Lower lobe of right lung (tissue), 2 donors: Measurements from ENCODE around the gene C1orf116. TPM values are rescaled to one million over a fixed set of nuclear protein-coding genes. Genes with fewer than 3 reads are reported as not detected.
A peak's percentile ranks its signal among the peaks of the same experiment; 100 is the strongest.

Experiments
- ATAC-seq, 2 donors: fragments of 200-7000 bp; cut with Tn5 transposase; one replicate each; pipeline ENCODE4 v1.9.1; 2020 to 2022; ENCODE audit warnings: mild to moderate bottlenecking in 2 of 2, moderate library complexity in 2 of 2
- DNase-seq: peaks from one replicate; pipeline ENCODE4 v3.0.0-alpha.2; 2020
- H3K27ac ChIP-seq: fragments of 200-600 bp; one replicate; pipeline ENCODE4 v1.8.0; 2022
- H3K27me3 ChIP-seq: fragments of 200-600 bp; one replicate; pipeline ENCODE4 v1.8.0; 2022; ENCODE audit warnings: low read depth
- H3K36me3 ChIP-seq: fragments of 200-600 bp; one replicate; pipeline ENCODE4 v1.8.0; 2022; ENCODE audit warnings: mild to moderate bottlenecking
- H3K4me1 ChIP-seq: fragments of 200-600 bp; one replicate; pipeline ENCODE4 v1.8.0; 2022
- H3K4me3 ChIP-seq: fragments of 200-600 bp; one replicate; pipeline ENCODE4 v1.8.0; 2022; ENCODE audit warnings: mild to moderate bottlenecking
- H3K9me3 ChIP-seq: fragments of 200-600 bp; one replicate; pipeline ENCODE4 v1.8.0; 2022
- intact Hi-C: fragments of 100-400 bp; cut with DNase I; formaldehyde crosslinking; loops from one replicate; pipeline ENCODE4 v1.11.0; 2022
- total RNA-seq: library from RNA; stranded (reverse); fragmentation: NEBNext Ultra II Directional; extraction: Animal tissue kit (Norgen Biotek cat#: 25700); gene quantifications from one replicate; pipeline ENCODE4 v1.2.1, GENCODE V29; 2021
- TF ChIP-seq, protein P1 (sequence below): fragments of 200-600 bp; IDR thresholded peaks from one replicate; pipeline ENCODE4 v1.8.0; 2022; ENCODE audit warnings: antibody characterized with exemption, mild to moderate bottlenecking
- donor health status: DM: no; HTN: yes; CAD: no; lungs with severe emphysema.

Gene C1orf116
- total RNA-seq, 1 donor from 2014 or later, result 123 TPM

DNA sequence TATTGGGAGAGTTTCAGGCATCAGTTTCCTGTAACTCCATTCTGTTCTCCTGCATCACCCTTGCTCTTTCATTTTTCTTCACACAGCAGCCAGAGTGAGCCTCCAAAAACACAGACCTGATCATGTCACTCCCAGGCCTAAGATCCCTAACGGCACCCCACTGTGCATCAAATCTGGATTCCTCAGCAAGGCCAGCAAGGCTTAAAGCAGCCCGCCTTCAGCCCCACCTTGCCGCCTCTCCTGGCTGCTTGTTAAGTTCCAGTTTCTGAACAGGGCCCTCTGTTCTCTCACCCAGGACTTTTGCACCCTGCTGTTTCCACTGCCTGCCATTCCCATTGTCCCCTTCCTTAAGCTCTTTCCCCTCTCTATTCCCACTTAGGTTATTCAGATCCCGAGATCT is 29.3 kb downstream of the C1orf116 start:
- ATAC-seq, result peak in 1 of 2 donors; percentile 0

DNA sequence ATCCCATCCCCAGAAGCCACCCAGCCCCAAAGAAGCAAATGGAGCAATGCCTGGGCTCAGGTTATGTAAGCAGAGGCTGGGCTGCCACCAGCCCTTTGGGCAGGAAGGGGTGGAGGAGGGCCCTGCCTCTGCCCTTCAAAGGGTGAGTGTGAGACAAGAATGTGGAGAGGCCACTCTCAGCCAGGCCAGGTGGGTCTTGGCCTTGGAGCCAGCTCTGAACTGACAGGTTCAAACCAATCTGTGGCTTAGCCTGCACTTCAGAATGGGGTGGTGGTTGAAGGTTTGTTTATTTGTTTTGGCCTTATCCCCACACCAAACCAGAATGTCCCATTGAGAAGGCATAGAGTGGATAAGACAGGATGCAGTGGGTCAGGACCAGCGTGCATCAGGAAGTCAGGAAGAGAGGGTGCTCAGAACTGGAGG is 29.8 kb downstream of the C1orf116 start:
- intact Hi-C loops, result no loop called here
- peaks cover 28% of the 10 kb centered on the region for H3K4me1 ChIP-seq

More for the DNA sequence above, 29.3 kb downstream of the C1orf116 start:
- DNase-seq, result no peak
- Histone ChIP-seq H3K27ac (peak overlapping the region; percentile 69), H3K27me3 (no peaks in the 10 kb centered on the region), H3K4me1 (peaks cover 33% of the 10 kb centered on the region), H3K4me3 (no peak overlapping the region), H3K36me3 (no peaks in the 10 kb centered on the region), H3K9me3 (no peaks in the 10 kb centered on the region)
- intact Hi-C loops, result no loop called here
- TF ChIP-seq, protein P1, sequence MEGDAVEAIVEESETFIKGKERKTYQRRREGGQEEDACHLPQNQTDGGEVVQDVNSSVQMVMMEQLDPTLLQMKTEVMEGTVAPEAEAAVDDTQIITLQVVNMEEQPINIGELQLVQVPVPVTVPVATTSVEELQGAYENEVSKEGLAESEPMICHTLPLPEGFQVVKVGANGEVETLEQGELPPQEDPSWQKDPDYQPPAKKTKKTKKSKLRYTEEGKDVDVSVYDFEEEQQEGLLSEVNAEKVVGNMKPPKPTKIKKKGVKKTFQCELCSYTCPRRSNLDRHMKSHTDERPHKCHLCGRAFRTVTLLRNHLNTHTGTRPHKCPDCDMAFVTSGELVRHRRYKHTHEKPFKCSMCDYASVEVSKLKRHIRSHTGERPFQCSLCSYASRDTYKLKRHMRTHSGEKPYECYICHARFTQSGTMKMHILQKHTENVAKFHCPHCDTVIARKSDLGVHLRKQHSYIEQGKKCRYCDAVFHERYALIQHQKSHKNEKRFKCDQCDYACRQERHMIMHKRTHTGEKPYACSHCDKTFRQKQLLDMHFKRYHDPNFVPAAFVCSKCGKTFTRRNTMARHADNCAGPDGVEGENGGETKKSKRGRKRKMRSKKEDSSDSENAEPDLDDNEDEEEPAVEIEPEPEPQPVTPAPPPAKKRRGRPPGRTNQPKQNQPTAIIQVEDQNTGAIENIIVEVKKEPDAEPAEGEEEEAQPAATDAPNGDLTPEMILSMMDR, result no peak

DNA sequence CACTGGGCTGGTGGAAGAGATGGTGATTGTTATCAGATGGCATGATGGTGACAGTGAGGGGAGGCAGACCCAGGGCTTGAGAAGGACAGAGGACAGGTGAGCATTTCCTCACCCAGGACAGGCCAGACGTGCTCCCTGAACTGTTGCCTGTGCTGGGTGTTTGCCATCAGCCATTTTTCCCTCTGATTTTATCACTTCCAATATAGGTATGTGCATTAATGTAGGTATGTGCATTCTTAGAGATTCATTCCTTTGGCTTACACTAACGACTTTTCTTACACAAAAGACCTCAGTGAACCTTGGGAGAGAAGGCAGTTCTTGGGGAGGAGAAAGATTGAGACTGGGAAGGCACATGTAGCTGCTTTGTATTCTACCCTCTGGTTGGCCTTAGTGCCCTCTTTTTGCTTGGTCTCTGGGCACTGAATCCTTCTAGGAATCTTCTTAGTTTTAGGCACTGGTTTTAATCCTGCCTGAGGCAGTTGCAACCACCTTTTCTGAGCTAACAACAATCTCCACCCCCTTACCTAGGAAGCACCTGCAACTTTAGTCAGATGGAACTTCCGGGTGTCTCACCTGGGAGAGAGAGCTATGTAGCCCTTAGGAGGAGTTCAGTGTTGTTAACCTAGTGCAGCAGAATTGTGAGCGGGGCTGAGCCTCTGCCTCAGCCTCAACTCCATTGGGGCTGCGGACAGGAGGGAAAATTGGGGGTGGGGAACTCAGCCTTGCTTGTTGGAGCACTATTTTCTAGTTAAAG is 30.9 kb downstream of the C1orf116 start:
- intact Hi-C loops, result no loop called here
- Histone ChIP-seq H3K36me3 (no peaks in the 10 kb centered on the region), H3K9me3 (no peaks in the 10 kb centered on the region), H3K27me3 (no peaks in the 10 kb centered on the region), H3K4me3 (no peak overlapping the region), H3K4me1 (peaks cover 25% of the 10 kb centered on the region), H3K27ac (peak overlapping the region; percentile 53)
- TF ChIP-seq, protein P1, result no peak
- ATAC-seq (no peak), DNase-seq (no peak)

More for the DNA sequence above, 29.8 kb downstream of the C1orf116 start:
- no peaks in the 10 kb centered on the region for H3K36me3 ChIP-seq
- TF ChIP-seq, protein P1, result no peak
- H3K27ac ChIP-seq, result peak overlapping the region; percentile 69
- DNase-seq (peak; percentile 91), ATAC-seq (peak; percentile 95 to 96)
- no peak overlapping the region for H3K4me3 ChIP-seq
- no peaks in the 10 kb centered on the region for H3K9me3 ChIP-seq
- no peaks in the 10 kb centered on the region for H3K27me3 ChIP-seq

DNA sequence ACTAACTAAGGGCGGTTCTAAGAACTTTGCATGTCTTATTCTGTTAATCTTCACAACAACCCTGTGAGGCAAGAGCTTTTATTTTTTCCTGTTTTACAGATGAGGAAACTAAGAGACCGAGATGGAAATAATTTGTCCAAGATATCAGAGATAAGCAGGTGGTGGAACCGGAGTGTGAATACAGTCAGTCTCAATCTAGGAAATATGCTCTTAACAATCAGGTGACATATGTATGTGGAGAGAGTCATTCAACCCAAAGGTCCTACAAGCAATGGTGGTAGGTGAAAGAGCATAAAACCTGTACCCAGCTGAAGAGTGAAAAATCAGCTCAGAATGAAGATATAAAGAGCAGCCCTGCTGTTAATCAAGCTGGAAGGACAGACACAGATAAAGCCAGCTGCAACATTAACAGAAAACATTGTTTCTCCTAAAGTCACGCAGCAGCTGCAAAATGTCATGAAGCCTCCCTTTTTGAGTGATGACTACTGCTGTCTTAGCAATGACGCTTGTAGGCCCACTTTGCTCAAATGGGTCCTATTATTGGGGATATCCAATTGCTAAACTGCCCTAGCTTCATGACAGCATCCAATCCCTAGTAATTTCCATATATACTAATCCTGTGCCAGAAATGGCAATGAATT is 31.8 kb downstream of the C1orf116 start:
- Histone ChIP-seq H3K4me3 (no peak overlapping the region), H3K4me1 (peaks cover 25% of the 10 kb centered on the region), H3K27me3 (no peaks in the 10 kb centered on the region), H3K36me3 (no peaks in the 10 kb centered on the region), H3K9me3 (no peaks in the 10 kb centered on the region), H3K27ac (no peak overlapping the region)
- ATAC-seq (no peak), DNase-seq (no peak)
- TF ChIP-seq, protein P1, result no peak
- intact Hi-C loops, result no loop called here

DNA sequence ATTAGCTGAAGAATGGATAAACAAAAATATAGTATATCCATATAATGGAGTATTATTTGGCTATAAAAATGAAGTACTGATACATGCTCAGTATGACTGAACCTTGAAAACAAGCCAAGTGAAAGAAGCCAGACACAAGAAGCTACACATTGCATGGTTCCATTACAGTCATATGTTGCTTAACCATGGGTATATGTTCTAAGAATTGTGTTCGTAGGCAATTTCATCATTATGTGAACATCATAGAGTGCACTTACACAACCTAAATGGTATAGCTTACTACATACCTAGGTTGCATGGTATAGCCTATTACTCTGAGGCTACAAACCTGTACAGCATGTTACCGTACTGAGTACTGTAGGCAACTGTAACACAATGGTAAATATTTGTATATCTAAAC is 33.7 kb downstream of the C1orf116 start:
- Histone ChIP-seq H3K4me1 (peaks cover 9% of the 10 kb centered on the region), H3K4me3 (no peak overlapping the region), H3K27ac (no peak overlapping the region), H3K36me3 (no peaks in the 10 kb centered on the region), H3K9me3 (no peaks in the 10 kb centered on the region), H3K27me3 (no peaks in the 10 kb centered on the region)
- ATAC-seq (no peak), DNase-seq (no peak)
- TF ChIP-seq, protein P1, result no peak
- intact Hi-C loops, result no loop called here
